ENCODE results near the gene ROR2.
"Not testable (repeated sequence)": the region's sequence is repeated elsewhere in the genome, so short reads cannot be mapped to it uniquely, and the experiment has no call there.

The ROR2 gene

GRCh38 chr9:91813176-91813795, 136.7 kb downstream of the ROR2 start:
- no peak for DNase-seq

GRCh38 chr9:91812191-91812590, 137.8 kb downstream of the ROR2 start:
- DNase-seq: no peak

GRCh38 chr9:91811024-91811909, 138.8 kb downstream of the ROR2 start:
- no peak for DNase-seq

GRCh38 chr9:91810286-91810905, 139.6 kb downstream of the ROR2 start:
- no peak for DNase-seq

GRCh38 chr9:91809581-91810285, 140.3 kb downstream of the ROR2 start:
- no peak for DNase-seq

- DNase-seq: no peak
Observed at GRCh38 chr9:91807643-91808246, 142.3 kb downstream of the ROR2 start.

GRCh38 chr9:91805031-91805430, 145.0 kb downstream of the ROR2 start:
- DNase-seq: no peak

GRCh38 chr9:91803970-91804752, 145.9 kb downstream of the ROR2 start:
- DNase-seq: no peak

GRCh38 chr9:91803151-91803940, 146.7 kb downstream of the ROR2 start:
- DNase-seq: no peak

GRCh38 chr9:91802391-91802790, 147.6 kb downstream of the ROR2 start:
- no peak for DNase-seq

GRCh38 chr9:91800473-91801030, 149.5 kb downstream of the ROR2 start:
- no peak for DNase-seq

GRCh38 chr9:91799113-91799744, 150.8 kb downstream of the ROR2 start:
- no peak for DNase-seq

- peak; percentile 57 for DNase-seq
Observed at GRCh38 chr9:91798273-91799112, 151.5 kb downstream of the ROR2 start.

- DNase-seq: not testable (repeated sequence)
Observed at GRCh38 chr9:91797517-91797916, 152.5 kb downstream of the ROR2 start.

GRCh38 chr9:91796516-91796915, 153.5 kb downstream of the ROR2 start:
- peak; percentile 39 for DNase-seq

GRCh38 chr9:91795598-91796241, 154.3 kb downstream of the ROR2 start:
- DNase-seq: no peak

- DNase-seq: not testable (repeated sequence)
Observed at GRCh38 chr9:91793371-91793770, 156.7 kb downstream of the ROR2 start.

- DNase-seq: no peak
Observed at GRCh38 chr9:91790917-91791316, 159.1 kb downstream of the ROR2 start.

GRCh38 chr9:91789941-91790340, 160.1 kb downstream of the ROR2 start:
- no peak for DNase-seq
